Measurements from ENCODE around the gene BRF1. TPM values are rescaled to one million over a fixed set of nuclear protein-coding genes. Genes with fewer than 3 reads are reported as not detected.
A peak's percentile ranks its signal among the peaks of the same experiment; 100 is the strongest.

BRF1 gene
- total RNA-seq, 2 donors from 2014 or later, result 16.2 to 17.2 TPM

DNA sequence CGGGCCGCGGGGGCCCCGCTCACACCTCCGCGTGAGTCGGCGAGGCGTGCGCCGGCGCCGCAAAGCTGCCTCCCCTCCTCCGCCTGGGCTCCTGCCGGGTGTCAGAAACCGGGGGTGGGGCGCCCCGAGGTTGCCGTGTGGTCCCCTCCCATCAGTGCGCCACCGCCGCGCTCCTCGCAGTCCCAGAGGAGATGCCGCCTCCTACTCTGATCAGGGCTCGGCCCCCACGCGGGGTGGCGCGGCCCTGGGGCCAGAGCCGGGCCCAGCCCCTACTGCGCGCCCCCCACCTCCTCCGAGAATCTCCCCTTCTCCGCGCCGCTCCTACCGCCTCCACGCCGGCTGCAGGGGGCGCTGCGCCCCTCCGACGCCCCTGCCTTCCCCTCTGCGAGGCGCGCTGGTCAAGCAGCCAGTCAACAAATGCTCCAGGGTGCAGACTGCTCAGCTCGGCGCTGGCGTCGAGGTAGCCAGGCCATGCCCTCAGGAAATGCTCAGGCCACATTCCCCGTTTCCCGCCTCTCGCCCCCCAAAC lies 131.8 kb downstream of the BRF1 start:
- no peaks in the 10 kb centered on the region for H3K9me3 ChIP-seq
- DNase-seq (ENCODE audit: low spot score), result no peak
- H3K27ac ChIP-seq, result peak overlapping the region; percentile 46 to 54
- peaks cover 0 to 50% of the 10 kb centered on the region in 2 donors for H3K4me1 ChIP-seq
- H3K4me3 ChIP-seq, result peak overlapping the region; percentile 15 to 42
- no peaks in the 10 kb centered on the region for H3K27me3 ChIP-seq
- no peaks in the 10 kb centered on the region for H3K36me3 ChIP-seq
- TF ChIP-seq, protein P1, sequence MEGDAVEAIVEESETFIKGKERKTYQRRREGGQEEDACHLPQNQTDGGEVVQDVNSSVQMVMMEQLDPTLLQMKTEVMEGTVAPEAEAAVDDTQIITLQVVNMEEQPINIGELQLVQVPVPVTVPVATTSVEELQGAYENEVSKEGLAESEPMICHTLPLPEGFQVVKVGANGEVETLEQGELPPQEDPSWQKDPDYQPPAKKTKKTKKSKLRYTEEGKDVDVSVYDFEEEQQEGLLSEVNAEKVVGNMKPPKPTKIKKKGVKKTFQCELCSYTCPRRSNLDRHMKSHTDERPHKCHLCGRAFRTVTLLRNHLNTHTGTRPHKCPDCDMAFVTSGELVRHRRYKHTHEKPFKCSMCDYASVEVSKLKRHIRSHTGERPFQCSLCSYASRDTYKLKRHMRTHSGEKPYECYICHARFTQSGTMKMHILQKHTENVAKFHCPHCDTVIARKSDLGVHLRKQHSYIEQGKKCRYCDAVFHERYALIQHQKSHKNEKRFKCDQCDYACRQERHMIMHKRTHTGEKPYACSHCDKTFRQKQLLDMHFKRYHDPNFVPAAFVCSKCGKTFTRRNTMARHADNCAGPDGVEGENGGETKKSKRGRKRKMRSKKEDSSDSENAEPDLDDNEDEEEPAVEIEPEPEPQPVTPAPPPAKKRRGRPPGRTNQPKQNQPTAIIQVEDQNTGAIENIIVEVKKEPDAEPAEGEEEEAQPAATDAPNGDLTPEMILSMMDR (IDR thresholded peaks at IDR 0.05), result peak in 1 of 2 donors; percentile 68

DNA sequence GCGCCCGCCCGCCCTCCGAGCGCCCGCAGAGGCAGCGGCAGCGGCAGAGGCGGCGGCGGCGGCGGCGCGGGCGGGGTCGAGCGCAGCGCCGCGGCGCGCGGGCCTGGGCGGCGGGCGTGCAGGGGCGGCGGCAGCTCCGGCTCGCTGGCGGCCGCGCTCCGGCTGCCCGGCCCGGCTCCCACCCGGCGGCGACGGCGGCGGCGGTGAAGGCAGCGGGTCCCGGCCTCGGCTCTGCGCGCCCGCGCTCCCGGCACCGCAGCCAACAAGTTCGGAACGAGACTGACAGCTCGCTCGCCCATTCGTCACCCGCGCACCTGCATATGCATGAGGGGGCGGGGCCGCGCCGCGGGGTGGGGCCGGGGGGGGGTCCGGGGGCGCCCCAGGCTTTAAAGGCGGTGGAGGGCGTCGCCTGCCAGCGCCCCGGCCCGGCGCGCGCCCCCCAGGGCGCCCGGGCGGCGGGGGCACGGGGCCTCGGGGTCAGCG lies 132.3 kb downstream of the BRF1 start, which contains the start of gene JAG2:
Gene JAG2, minus strand, starts transcription at position 281 of the 483 bp plus-strand sequence. CDS start 356 bp downstream, outside the sequence.
- Histone ChIP-seq H3K4me3 (peak within 1 kb of the TSS; percentile 37 to 57), H3K4me1 (peaks cover 0 to 50% of the 10 kb centered on the region in 2 donors), H3K36me3 (no peaks in the 10 kb centered on the region), H3K9me3 (no peaks in the 10 kb centered on the region), H3K27me3 (no peaks in the 10 kb centered on the region), H3K27ac (peak within 1 kb of the TSS; percentile 46 to 59)
- TF ChIP-seq, protein P1 (IDR thresholded peaks at IDR 0.05), result no peak
- no peak for DNase-seq (ENCODE audit: low spot score)

DNA sequence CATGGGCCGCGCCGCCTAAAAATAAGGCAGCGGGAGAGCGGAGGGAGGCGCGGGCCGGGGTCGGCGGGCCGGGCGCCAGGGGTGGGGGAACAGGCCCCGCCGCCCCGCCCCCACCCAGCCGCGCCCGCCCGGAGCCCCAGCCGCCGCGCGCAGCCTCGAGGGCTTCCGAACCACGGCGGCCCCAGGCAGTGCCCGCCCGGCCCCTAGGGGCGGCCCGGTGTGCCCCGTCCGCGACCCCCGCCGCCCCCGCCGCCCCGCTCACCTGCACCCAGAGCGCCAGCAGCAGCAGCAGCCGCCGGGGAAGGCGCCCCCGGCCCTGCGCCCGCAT lies 132.7 kb downstream of the BRF1 start:
- Histone ChIP-seq H3K4me3 (peak overlapping the region; percentile 37 to 57), H3K36me3 (no peaks in the 10 kb centered on the region), H3K27ac (peak overlapping the region in 1 of 2 donors; percentile 59), H3K27me3 (no peaks in the 10 kb centered on the region), H3K9me3 (no peaks in the 10 kb centered on the region), H3K4me1 (peaks cover 0 to 50% of the 10 kb centered on the region in 2 donors)
- TF ChIP-seq, protein P1 (IDR thresholded peaks at IDR 0.05), result no peak
- DNase-seq (ENCODE audit: low spot score), result no peak

DNA sequence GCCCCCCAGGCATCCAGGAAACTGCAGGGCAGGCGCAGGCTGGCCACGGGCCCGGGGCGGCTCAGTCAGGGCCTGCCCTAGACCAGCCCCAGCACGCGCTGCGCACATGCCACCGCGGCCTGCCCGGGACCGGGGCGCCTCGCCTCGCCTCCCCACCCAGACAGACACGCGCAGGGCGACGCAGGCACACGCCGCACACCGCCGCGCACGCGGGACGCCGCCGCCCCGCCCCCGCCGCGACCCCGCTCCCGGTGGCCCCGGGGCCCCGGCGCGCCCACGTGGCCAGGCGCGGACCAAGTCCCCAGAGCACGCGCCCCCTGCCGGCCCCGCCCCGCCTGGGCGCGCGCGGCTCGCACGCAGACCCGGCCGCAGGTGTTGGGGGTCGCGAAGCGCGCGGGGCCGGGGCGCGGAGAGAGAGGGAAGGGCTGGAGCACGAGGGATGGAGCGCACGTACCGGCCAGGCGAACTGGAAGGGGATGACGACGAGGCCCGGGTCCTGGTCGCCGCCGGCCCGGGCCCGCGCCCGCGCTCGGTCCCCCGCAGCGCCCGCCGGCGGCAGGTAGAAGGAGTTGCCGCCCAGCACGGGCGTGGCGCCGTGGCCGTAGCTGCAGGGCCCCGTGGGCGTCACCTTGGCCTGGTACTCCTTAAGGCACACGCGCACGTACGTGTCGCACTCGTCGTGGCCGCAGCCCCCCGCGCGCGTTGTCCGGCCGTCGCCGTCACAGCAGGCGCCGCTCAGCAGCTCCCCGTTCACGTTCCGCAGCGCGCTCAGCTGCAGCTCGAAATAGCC lies 133.3 kb downstream of the BRF1 start:
- TF ChIP-seq, protein P1 (IDR thresholded peaks at IDR 0.05), result peak in 1 of 2 donors; percentile 39
- H3K9me3 ChIP-seq, result no peaks in the 10 kb centered on the region
- peaks cover 0 to 56% of the 10 kb centered on the region in 2 donors for H3K4me1 ChIP-seq
- H3K27ac ChIP-seq, result peak overlapping the region in 1 of 2 donors; percentile 59
- no peak for DNase-seq (ENCODE audit: low spot score)
- H3K27me3 ChIP-seq, result no peaks in the 10 kb centered on the region
- no peaks in the 10 kb centered on the region for H3K36me3 ChIP-seq
- peak overlapping the region; percentile 37 to 57 for H3K4me3 ChIP-seq

DNA sequence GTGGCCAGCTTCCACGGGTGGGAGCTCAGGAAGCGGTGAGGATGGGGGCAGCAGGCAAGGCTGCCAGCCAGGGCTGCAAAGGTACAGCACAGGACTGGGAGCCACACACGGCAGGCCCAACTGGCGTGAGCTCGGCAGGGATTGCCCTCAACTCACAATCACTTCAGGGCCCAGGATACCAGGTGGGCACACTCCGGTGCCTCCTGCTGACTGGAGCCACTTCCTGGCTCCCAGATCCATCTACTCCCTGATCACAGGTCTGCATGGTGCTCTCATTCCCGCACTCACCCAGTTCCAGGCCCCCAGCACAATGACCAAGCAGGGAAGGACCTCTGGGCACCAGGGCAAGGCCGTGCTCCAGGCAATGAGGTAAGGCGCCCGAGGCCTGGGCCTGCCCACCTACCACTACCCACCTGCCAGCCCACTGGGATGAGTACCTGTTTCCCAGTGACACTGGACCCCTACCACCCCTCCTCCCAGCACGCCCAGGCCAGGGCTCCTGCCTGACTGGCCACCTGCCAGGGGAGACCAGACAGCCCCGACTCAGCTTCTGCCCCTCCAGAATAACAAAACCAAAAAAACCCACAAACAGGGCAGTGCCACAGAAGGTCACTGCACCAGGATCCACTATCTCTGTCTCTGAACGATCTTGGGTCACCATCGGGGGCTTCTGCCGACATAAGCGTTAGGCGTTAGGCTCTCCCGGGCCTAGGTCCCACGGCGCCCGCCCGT lies 134.1 kb downstream of the BRF1 start:
- TF ChIP-seq, protein P1 (IDR thresholded peaks at IDR 0.05), result no peak
- Histone ChIP-seq H3K27me3 (no peaks in the 10 kb centered on the region), H3K9me3 (no peaks in the 10 kb centered on the region), H3K4me1 (peaks cover 0 to 59% of the 10 kb centered on the region in 2 donors), H3K36me3 (no peaks in the 10 kb centered on the region), H3K4me3 (peak overlapping the region in 1 of 2 donors; percentile 57), H3K27ac (peak overlapping the region in 1 of 2 donors; percentile 7)
- no peak for DNase-seq (ENCODE audit: low spot score)

Data from right atrium auricular region (tissue), 2 donors.